ENCODE measurements around the gene HDAC4.

The HDAC4 gene

GRCh38 chr2:239225371-239225851 lies 175.4 kb downstream of the HDAC4 start:
- Histone ChIP-seq H3K9me3 (ENCODE audit: control insufficient read depth in 1 of 2, low read length in 2 of 2) (no peaks in the 10 kb centered on the region), H3K27me3 (ENCODE audit: control insufficient read depth in 1 of 2, insufficient read depth in 2 of 2, low read length in 2 of 2) (no peaks in the 10 kb centered on the region), H3K4me3 (ENCODE audit: low read depth in 1 of 2, low read length in 2 of 2) (no peak overlapping the region), H3K36me3 (ENCODE audit: control insufficient read depth in 1 of 2, insufficient read depth in 2 of 2, low read length in 2 of 2) (no peaks in the 10 kb centered on the region), H3K27ac (ENCODE audit: low read depth, low read length) (no peak overlapping the region), H3K9ac (ENCODE audit: low read depth in 1 of 2, low read length in 2 of 2) (peak overlapping the region in 1 of 2 donors; percentile 2), H3K4me1 (ENCODE audit: control insufficient read depth in 1 of 2, insufficient read depth in 2 of 2, low read length in 2 of 2) (peaks cover 53 to 58% of the 10 kb centered on the region in 2 donors)

- no peak overlapping the region for H3K27ac ChIP-seq (ENCODE audit: low read depth, low read length)
- H3K4me3 ChIP-seq (ENCODE audit: low read depth in 1 of 2, low read length in 2 of 2): no peak overlapping the region
- H3K9me3 ChIP-seq (ENCODE audit: control insufficient read depth in 1 of 2, low read length in 2 of 2): no peaks in the 10 kb centered on the region
- H3K36me3 ChIP-seq (ENCODE audit: control insufficient read depth in 1 of 2, insufficient read depth in 2 of 2, low read length in 2 of 2): no peaks in the 10 kb centered on the region
- H3K9ac ChIP-seq (ENCODE audit: low read depth in 1 of 2, low read length in 2 of 2): peak overlapping the region in 1 of 2 donors; percentile 2
- peaks cover 53 to 55% of the 10 kb centered on the region in 2 donors for H3K4me1 ChIP-seq (ENCODE audit: control insufficient read depth in 1 of 2, insufficient read depth in 2 of 2, low read length in 2 of 2)
- no peaks in the 10 kb centered on the region for H3K27me3 ChIP-seq (ENCODE audit: control insufficient read depth in 1 of 2, insufficient read depth in 2 of 2, low read length in 2 of 2)
These were observed 175.9 kb downstream of the HDAC4 start for GRCh38 chr2:239224955-239225354.

- H3K27me3 ChIP-seq (ENCODE audit: control insufficient read depth in 1 of 2, insufficient read depth in 2 of 2, low read length in 2 of 2): no peaks in the 10 kb centered on the region
- no peak overlapping the region for H3K27ac ChIP-seq (ENCODE audit: low read depth, low read length)
- H3K4me3 ChIP-seq (ENCODE audit: low read depth in 1 of 2, low read length in 2 of 2): peak overlapping the region in 1 of 2 donors; percentile 17
- H3K4me1 ChIP-seq (ENCODE audit: control insufficient read depth in 1 of 2, insufficient read depth in 2 of 2, low read length in 2 of 2): peaks cover 53 to 55% of the 10 kb centered on the region in 2 donors
- H3K9ac ChIP-seq (ENCODE audit: low read depth in 1 of 2, low read length in 2 of 2): no peak overlapping the region
- no peaks in the 10 kb centered on the region for H3K36me3 ChIP-seq (ENCODE audit: control insufficient read depth in 1 of 2, insufficient read depth in 2 of 2, low read length in 2 of 2)
- H3K9me3 ChIP-seq (ENCODE audit: control insufficient read depth in 1 of 2, low read length in 2 of 2): no peaks in the 10 kb centered on the region
These were observed 176.6 kb downstream of the HDAC4 start for GRCh38 chr2:239224199-239224570.

- H3K4me1 ChIP-seq (ENCODE audit: control insufficient read depth in 1 of 2, insufficient read depth in 2 of 2, low read length in 2 of 2): peaks cover 53 to 55% of the 10 kb centered on the region in 2 donors
- H3K27me3 ChIP-seq (ENCODE audit: control insufficient read depth in 1 of 2, insufficient read depth in 2 of 2, low read length in 2 of 2): no peaks in the 10 kb centered on the region
- H3K4me3 ChIP-seq (ENCODE audit: low read depth in 1 of 2, low read length in 2 of 2): peak overlapping the region; percentile 16 to 24
- no peaks in the 10 kb centered on the region for H3K36me3 ChIP-seq (ENCODE audit: control insufficient read depth in 1 of 2, insufficient read depth in 2 of 2, low read length in 2 of 2)
- H3K9me3 ChIP-seq (ENCODE audit: control insufficient read depth in 1 of 2, low read length in 2 of 2): no peaks in the 10 kb centered on the region
- peak overlapping the region; percentile 30 for H3K27ac ChIP-seq (ENCODE audit: low read depth, low read length)
- peak overlapping the region in 1 of 2 donors; percentile 1 for H3K9ac ChIP-seq (ENCODE audit: low read depth in 1 of 2, low read length in 2 of 2)
These were observed 177.3 kb downstream of the HDAC4 start for GRCh38 chr2:239223310-239224198.

- H3K9me3 ChIP-seq (ENCODE audit: control insufficient read depth in 1 of 2, low read length in 2 of 2): no peaks in the 10 kb centered on the region
- peaks cover 51 to 55% of the 10 kb centered on the region in 2 donors for H3K4me1 ChIP-seq (ENCODE audit: control insufficient read depth in 1 of 2, insufficient read depth in 2 of 2, low read length in 2 of 2)
- peak overlapping the region; percentile 16 to 24 for H3K4me3 ChIP-seq (ENCODE audit: low read depth in 1 of 2, low read length in 2 of 2)
- peak overlapping the region in 1 of 2 donors; percentile 1 for H3K9ac ChIP-seq (ENCODE audit: low read depth in 1 of 2, low read length in 2 of 2)
- peak overlapping the region; percentile 30 for H3K27ac ChIP-seq (ENCODE audit: low read depth, low read length)
- H3K27me3 ChIP-seq (ENCODE audit: control insufficient read depth in 1 of 2, insufficient read depth in 2 of 2, low read length in 2 of 2): no peaks in the 10 kb centered on the region
- no peaks in the 10 kb centered on the region for H3K36me3 ChIP-seq (ENCODE audit: control insufficient read depth in 1 of 2, insufficient read depth in 2 of 2, low read length in 2 of 2)
These were observed 178.0 kb downstream of the HDAC4 start for GRCh38 chr2:239222706-239223309.

GRCh38 chr2:239222312-239222660 lies 178.5 kb downstream of the HDAC4 start:
- Histone ChIP-seq H3K27ac (ENCODE audit: low read depth, low read length) (no peak overlapping the region), H3K27me3 (ENCODE audit: control insufficient read depth in 1 of 2, insufficient read depth in 2 of 2, low read length in 2 of 2) (no peaks in the 10 kb centered on the region), H3K4me1 (ENCODE audit: control insufficient read depth in 1 of 2, insufficient read depth in 2 of 2, low read length in 2 of 2) (peaks cover 48 to 55% of the 10 kb centered on the region in 2 donors), H3K9ac (ENCODE audit: low read depth in 1 of 2, low read length in 2 of 2) (no peak overlapping the region), H3K9me3 (ENCODE audit: control insufficient read depth in 1 of 2, low read length in 2 of 2) (no peaks in the 10 kb centered on the region), H3K4me3 (ENCODE audit: low read depth in 1 of 2, low read length in 2 of 2) (no peak overlapping the region), H3K36me3 (ENCODE audit: control insufficient read depth in 1 of 2, insufficient read depth in 2 of 2, low read length in 2 of 2) (no peaks in the 10 kb centered on the region)

GRCh38 chr2:239220981-239221396 lies 179.8 kb downstream of the HDAC4 start:
- peaks cover 37 to 46% of the 10 kb centered on the region in 2 donors for H3K4me1 ChIP-seq (ENCODE audit: control insufficient read depth in 1 of 2, insufficient read depth in 2 of 2, low read length in 2 of 2)
- no peak overlapping the region for H3K9ac ChIP-seq (ENCODE audit: low read depth in 1 of 2, low read length in 2 of 2)
- H3K4me3 ChIP-seq (ENCODE audit: low read depth in 1 of 2, low read length in 2 of 2): no peak overlapping the region
- H3K36me3 ChIP-seq (ENCODE audit: control insufficient read depth in 1 of 2, insufficient read depth in 2 of 2, low read length in 2 of 2): no peaks in the 10 kb centered on the region
- no peak overlapping the region for H3K27ac ChIP-seq (ENCODE audit: low read depth, low read length)
- H3K27me3 ChIP-seq (ENCODE audit: control insufficient read depth in 1 of 2, insufficient read depth in 2 of 2, low read length in 2 of 2): no peaks in the 10 kb centered on the region
- no peaks in the 10 kb centered on the region for H3K9me3 ChIP-seq (ENCODE audit: control insufficient read depth in 1 of 2, low read length in 2 of 2)

GRCh38 chr2:239220341-239220740 lies 180.5 kb downstream of the HDAC4 start:
- Histone ChIP-seq H3K9me3 (ENCODE audit: control insufficient read depth in 1 of 2, low read length in 2 of 2) (no peaks in the 10 kb centered on the region), H3K27me3 (ENCODE audit: control insufficient read depth in 1 of 2, insufficient read depth in 2 of 2, low read length in 2 of 2) (no peaks in the 10 kb centered on the region), H3K27ac (ENCODE audit: low read depth, low read length) (no peak overlapping the region), H3K4me1 (ENCODE audit: control insufficient read depth in 1 of 2, insufficient read depth in 2 of 2, low read length in 2 of 2) (peaks cover 30 to 39% of the 10 kb centered on the region in 2 donors), H3K4me3 (ENCODE audit: low read depth in 1 of 2, low read length in 2 of 2) (no peak overlapping the region), H3K36me3 (ENCODE audit: control insufficient read depth in 1 of 2, insufficient read depth in 2 of 2, low read length in 2 of 2) (no peaks in the 10 kb centered on the region), H3K9ac (ENCODE audit: low read depth in 1 of 2, low read length in 2 of 2) (no peak overlapping the region)

- Histone ChIP-seq H3K36me3 (ENCODE audit: control insufficient read depth in 1 of 2, insufficient read depth in 2 of 2, low read length in 2 of 2) (no peaks in the 10 kb centered on the region), H3K4me1 (ENCODE audit: control insufficient read depth in 1 of 2, insufficient read depth in 2 of 2, low read length in 2 of 2) (peaks cover 4 to 13% of the 10 kb centered on the region in 2 donors), H3K4me3 (ENCODE audit: low read depth in 1 of 2, low read length in 2 of 2) (no peak overlapping the region), H3K9ac (ENCODE audit: low read depth in 1 of 2, low read length in 2 of 2) (no peak overlapping the region), H3K9me3 (ENCODE audit: control insufficient read depth in 1 of 2, low read length in 2 of 2) (no peaks in the 10 kb centered on the region), H3K27ac (ENCODE audit: low read depth, low read length) (no peak overlapping the region), H3K27me3 (ENCODE audit: control insufficient read depth in 1 of 2, insufficient read depth in 2 of 2, low read length in 2 of 2) (no peaks in the 10 kb centered on the region)
These were observed 184.1 kb downstream of the HDAC4 start for GRCh38 chr2:239216614-239217273.
